HepG2 (cell line): ENCODE results near the gene IFT122. TPM values are rescaled to one million over a fixed set of nuclear protein-coding genes. Genes with fewer than 3 reads are reported as not detected.

Experiments
- CREBL2 ChIP-seq: sonication (generic); formaldehyde crosslinking; IDR thresholded peaks from 2 replicates; pipeline ENCODE4 v1.8.1; 2023; ENCODE audit warnings: missing genetic modification reagents, mild to moderate bottlenecking, borderline replicate concordance
- ETV5 ChIP-seq: IDR thresholded peaks from 2 replicates; pipeline ENCODE4 v1.6.1; 2018; ENCODE audit warnings: missing biosample characterization, missing genetic modification reagents, inconsistent platforms, borderline replicate concordance
- HNRNPL ChIP-seq: fragments of 200-400 bp; formaldehyde crosslinking; IDR thresholded peaks from 2 replicates; pipeline ENCODE4 v1.6.1; 2017; ENCODE audit warnings: mild to moderate bottlenecking, low read depth, low read length
- RARA ChIP-seq: IDR thresholded peaks from 2 replicates; pipeline ENCODE4 v1.6.1; 2016; ENCODE audit warnings: missing genetic modification reagents, missing compliant biosample characterization
- SNAPC2 ChIP-seq: sonication (generic); formaldehyde crosslinking; IDR thresholded peaks from 2 replicates; pipeline ENCODE4 v1.8.1; 2022; ENCODE audit warnings: mild to moderate bottlenecking, missing genetic modification reagents
- SOX5 ChIP-seq: IDR thresholded peaks from 2 replicates; pipeline ENCODE4 v1.6.1; 2016; ENCODE audit warnings: borderline replicate concordance
- TBP ChIP-seq: sonication (generic); formaldehyde crosslinking; IDR thresholded peaks from 2 replicates; pipeline ENCODE4 v1.5.0; 2020; ENCODE audit warnings: missing genetic modification reagents
- TFDP1 ChIP-seq: IDR thresholded peaks from 2 replicates; pipeline ENCODE4 v1.6.1; 2016; ENCODE audit warnings: missing compliant biosample characterization, missing genetic modification reagents, borderline replicate concordance
- ZBTB2 ChIP-seq: sonication (generic); formaldehyde crosslinking; IDR thresholded peaks from 2 replicates; pipeline ENCODE4 v1.8.0; 2022; ENCODE audit warnings: low read depth, missing genetic modification reagents
- ZBTB40 ChIP-seq, 2 experiments: fragments of 450-650 bp in 1 of 2; sonication (generic) in 1 of 2; formaldehyde crosslinking in 1 of 2; IDR thresholded peaks; 2 replicates each; pipeline versions ENCODE4 v1.6.1 to v1.8.0; 2016 to 2022; ENCODE audit warnings: antibody characterized with exemption in 1 of 2, mild to moderate bottlenecking in 1 of 2, missing genetic modification reagents in 1 of 2
- ZNF33A ChIP-seq: sonication (generic); formaldehyde crosslinking; IDR thresholded peaks from 2 replicates; pipeline ENCODE4 v1.5.1; 2020; ENCODE audit warnings: missing genetic modification reagents, mild to moderate bottlenecking, moderate library complexity, borderline replicate concordance
- ZNF350 ChIP-seq: sonication (generic); formaldehyde crosslinking; IDR thresholded peaks from 2 replicates; pipeline ENCODE4 v1.4.0; 2020; ENCODE audit warnings: mild to moderate bottlenecking, low read depth, missing genetic modification reagents, borderline replicate concordance
- ZNF740 ChIP-seq: sonication (generic); formaldehyde crosslinking; IDR thresholded peaks from 2 replicates; pipeline ENCODE4 v1.4.0; 2020; ENCODE audit warnings: missing genetic modification reagents
- ZNF788 ChIP-seq: sonication (generic); formaldehyde crosslinking; IDR thresholded peaks from 2 replicates; pipeline ENCODE4 v1.5.0; 2020; ENCODE audit warnings: mild to moderate bottlenecking, missing genetic modification reagents, borderline replicate concordance
- ZZZ3 ChIP-seq: sonication (generic); formaldehyde crosslinking; IDR thresholded peaks from 2 replicates; pipeline ENCODE4 v1.4.0; 2020; ENCODE audit warnings: missing genetic modification reagents, mild to moderate bottlenecking, borderline replicate concordance
- polyA plus RNA-seq, 8 experiments: library from polyadenylated mRNA; depleted of rRNA in 3 of 8; stranded (reverse) in 7 of 8; unstranded in 1 of 8; fragments of >200 nt; fragmentation: Illumina TruSeq in 4 of 8; extraction: Trizol in 4 of 8; gene quantifications; 2 replicates each; pipeline versions ENCODE4 v1.2.1 to v1.2.3, GENCODE V29; 2011 to 2016; ENCODE audit warnings: low read depth in 4 of 8, missing spikeins in 1 of 8, mixed read lengths in 1 of 8; ENCODE audit not compliant: insufficient read depth in 1 of 8
- total RNA-seq, 5 experiments: library from RNA; depleted of rRNA; stranded (reverse); fragments of >200 nt; fragmentation: Illumina TruSeq; extraction: Trizol; gene quantifications; 2 replicates each; pipeline ENCODE4 v1.2.3, GENCODE V29; 2016; ENCODE audit warnings: low read depth in 1 of 5

Gene IFT122
- total and polyA plus RNA-seq, 2 of the 13 experiments (the other 11 are each of a cell fraction or from before 2014, with no cell fraction given), result 10.1 to 10.3 TPM

GRCh38 chr3:129399145-129399894 lies 40.7 kb upstream of the IFT122 start (continued):
- TF ChIP-seq ZBTB40 (IDR thresholded peaks at IDR 0.05), result peak; percentile 77
- no peak for TF ChIP-seq ZBTB40 (CRISPR knock-in tag; IDR thresholded peaks at IDR 0.05)
- TF ChIP-seq HNRNPL, result no peak
- TF ChIP-seq SOX5 (CRISPR knock-in tag), result peak; percentile 47; the same call in 1 of the 2 replicates
- peak; percentile 83 for TF ChIP-seq ETV5 (CRISPR knock-in tag)
- TF ChIP-seq ZBTB2, result no peak
- no peak; the same call in 1 of the 2 replicates for TF ChIP-seq ZNF33A (CRISPR knock-in tag)
- no peak for TF ChIP-seq ZNF740 (CRISPR knock-in tag)
- TF ChIP-seq CREBL2 (CRISPR knock-in tag), result no peak
- peak; percentile 42; the same call in 1 of the 2 replicates for TF ChIP-seq ZZZ3 (CRISPR knock-in tag)
- TF ChIP-seq ZNF788 (CRISPR knock-in tag), result peak; percentile 64; the same call in 1 of the 2 replicates
- TF ChIP-seq RARA (CRISPR knock-in tag), result 0 out of 2 replicates have a peak, but pooled peaks have one; percentile 5
- no peak for TF ChIP-seq TFDP1 (CRISPR knock-in tag)
- TF ChIP-seq ZNF350 (CRISPR knock-in tag), result no peak
- no peak for TF ChIP-seq TBP (CRISPR knock-in tag)
- peak; percentile 99 for TF ChIP-seq SNAPC2
